Measurements from ENCODE around the gene MCM6. TPM values are rescaled to one million over a fixed set of nuclear protein-coding genes. Genes with fewer than 3 reads are reported as not detected.

The MCM6 gene
- total RNA-seq: 1 to 10 TPM; 4.2 to 6.3 (median 4.8) TPM

DNA sequence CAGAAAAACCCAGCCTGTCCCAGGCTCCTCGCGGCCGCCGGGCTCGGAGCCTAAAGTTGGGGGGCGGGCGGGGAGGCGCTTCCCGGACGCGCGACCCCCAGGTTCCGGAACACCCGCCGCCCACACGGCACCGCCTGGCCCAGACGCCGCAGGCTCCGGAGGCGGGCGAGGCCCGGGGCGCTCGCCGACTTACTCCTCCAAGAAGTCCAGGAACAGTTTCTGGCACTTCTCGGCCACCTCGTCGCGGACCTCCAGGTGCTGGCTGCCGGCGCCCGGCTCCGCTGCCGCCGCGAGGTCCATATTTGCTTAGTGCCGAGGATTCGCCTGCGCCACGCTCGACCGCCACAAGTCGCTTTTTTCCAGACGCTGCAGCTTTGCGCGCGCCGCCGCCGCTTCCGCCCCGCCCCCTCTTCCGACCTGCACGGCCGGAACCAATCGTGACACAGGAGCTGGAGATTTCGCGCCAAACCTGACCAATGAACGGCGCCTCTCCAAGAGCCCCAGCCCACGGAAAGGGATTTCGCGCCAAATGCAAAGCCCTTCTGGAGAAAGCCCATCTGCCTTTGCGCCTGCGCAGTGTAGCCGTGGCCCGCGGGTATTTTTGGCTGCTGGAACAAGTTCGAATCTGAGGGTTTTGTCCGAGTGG lies at the start of gene MCM6:
Gene MCM6, minus strand, starts transcription at position 378 of the 646 bp plus-strand sequence. Its CDS starts 78 bp downstream, at position 300.
- peak; percentile 44 to 65 for TF ChIP-seq POLR2A (IDR thresholded peaks at IDR 0.05)
- TF ChIP-seq, protein P1, sequence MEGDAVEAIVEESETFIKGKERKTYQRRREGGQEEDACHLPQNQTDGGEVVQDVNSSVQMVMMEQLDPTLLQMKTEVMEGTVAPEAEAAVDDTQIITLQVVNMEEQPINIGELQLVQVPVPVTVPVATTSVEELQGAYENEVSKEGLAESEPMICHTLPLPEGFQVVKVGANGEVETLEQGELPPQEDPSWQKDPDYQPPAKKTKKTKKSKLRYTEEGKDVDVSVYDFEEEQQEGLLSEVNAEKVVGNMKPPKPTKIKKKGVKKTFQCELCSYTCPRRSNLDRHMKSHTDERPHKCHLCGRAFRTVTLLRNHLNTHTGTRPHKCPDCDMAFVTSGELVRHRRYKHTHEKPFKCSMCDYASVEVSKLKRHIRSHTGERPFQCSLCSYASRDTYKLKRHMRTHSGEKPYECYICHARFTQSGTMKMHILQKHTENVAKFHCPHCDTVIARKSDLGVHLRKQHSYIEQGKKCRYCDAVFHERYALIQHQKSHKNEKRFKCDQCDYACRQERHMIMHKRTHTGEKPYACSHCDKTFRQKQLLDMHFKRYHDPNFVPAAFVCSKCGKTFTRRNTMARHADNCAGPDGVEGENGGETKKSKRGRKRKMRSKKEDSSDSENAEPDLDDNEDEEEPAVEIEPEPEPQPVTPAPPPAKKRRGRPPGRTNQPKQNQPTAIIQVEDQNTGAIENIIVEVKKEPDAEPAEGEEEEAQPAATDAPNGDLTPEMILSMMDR (IDR thresholded peaks at IDR 0.05 in 4 of 5, conservative IDR thresholded peaks at IDR 0.05 in 1 of 5): peak in 3 of 5 experiments; percentile 10 to 46 (median 34)
- no peaks in the 10 kb centered on the region for H3K27me3 ChIP-seq
- H3K9me3 ChIP-seq: no peaks in the 10 kb centered on the region
- intact Hi-C loops (cut with DNase I; ENCODE audit: low total_unique reads) (loop anchor here (1.0 to 10.0 kb wide), 3 partner anchors 109 to 341 kb away; partner anchors contain the start of genes DARS1, R3HDM1, UBXN4 and ZRANB3), in situ Hi-C loops (cut with MboI; ENCODE audit: low sequenced_read_pairs in 4 of 4) (no loop called here)
- DNase-seq (peak; percentile 95 to 97), ATAC-seq (peak; percentile 98 to 100)
- H3K36me3 ChIP-seq: peaks cover 0 to 3% of the 10 kb centered on the region in 2 donors
- H3K4me3 ChIP-seq: peak within 1 kb of the TSS; percentile 74 to 93 (median 78)
- peak within 1 kb of the TSS; percentile 80 to 90 (median 87) for H3K27ac ChIP-seq
- peaks cover 6 to 13% of the 10 kb centered on the region in 2 donors for H3K4me1 ChIP-seq

DNA sequence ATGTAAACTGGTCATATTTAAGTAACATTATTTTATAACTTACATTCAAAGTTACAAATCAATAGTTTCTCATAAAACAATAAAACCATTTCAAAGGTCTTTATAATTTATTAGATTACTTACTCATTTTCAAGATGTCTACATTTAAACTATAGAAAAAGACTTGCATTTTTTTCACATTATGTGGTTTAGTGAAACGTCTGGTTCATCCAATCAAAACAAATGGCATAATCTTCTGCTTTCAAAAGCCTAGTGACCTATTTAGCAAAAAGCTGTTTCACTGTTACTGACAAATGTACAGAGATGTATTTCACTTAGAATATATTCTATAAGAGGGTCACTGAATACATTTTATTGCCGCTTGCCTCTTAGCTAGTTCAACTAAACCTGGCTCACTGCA lies 49.3 kb upstream of the MCM6 start:
- intact Hi-C loops (cut with DNase I; ENCODE audit: low total_unique reads): no loop called here
- H3K36me3 ChIP-seq: peaks cover 0 to 20% of the 10 kb centered on the region in 2 donors

DNA sequence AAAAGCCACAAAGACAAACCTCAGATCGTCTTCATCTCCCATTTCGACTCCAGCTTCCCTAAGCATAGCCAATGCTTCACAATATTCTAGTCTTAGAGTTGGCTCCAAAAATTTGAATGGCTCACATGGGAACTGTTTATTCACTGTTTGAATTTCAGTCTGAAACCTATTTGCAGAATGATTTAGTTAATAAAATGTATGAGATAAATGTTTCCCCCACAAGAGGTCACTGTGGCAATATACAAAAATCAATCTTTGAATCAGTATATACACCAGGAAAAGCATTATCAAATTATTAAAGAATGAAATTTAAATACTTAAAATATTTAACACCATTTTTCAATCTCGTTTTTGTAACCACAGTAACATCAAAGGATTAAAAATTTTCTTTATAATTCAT lies 40.0 kb upstream of the MCM6 start:
- Histone ChIP-seq H3K9me3 (no peaks in the 10 kb centered on the region), H3K27ac (no peak overlapping the region), H3K36me3 (peaks cover 0 to 28% of the 10 kb centered on the region in 2 donors), H3K4me1 (no peaks in the 10 kb centered on the region), H3K27me3 (no peaks in the 10 kb centered on the region), H3K4me3 (no peak overlapping the region)
- ATAC-seq (no peak), DNase-seq (no peak)
- intact Hi-C loops (cut with DNase I; ENCODE audit: low total_unique reads): loop anchor here (5.0 kb wide), 1 partner anchor 56 kb away; no protein-coding TSS in a partner anchor
- no peak for TF ChIP-seq POLR2A (IDR thresholded peaks at IDR 0.05)
- TF ChIP-seq, protein P1 (IDR thresholded peaks at IDR 0.05 in 4 of 5, conservative IDR thresholded peaks at IDR 0.05 in 1 of 5): peak in 2 of 5 experiments; percentile 30 to 47
- in situ Hi-C loops (cut with MboI; ENCODE audit: low sequenced_read_pairs in 4 of 4): loop anchor here in 3 of 4 donors (5.0 to 10.0 kb wide), 2 partner anchors 466 to 469 kb away; no protein-coding TSS in a partner anchor

More for the DNA sequence above, 49.3 kb upstream of the MCM6 start:
- no peak overlapping the region for H3K27ac ChIP-seq
- ATAC-seq: no peak
- H3K4me3 ChIP-seq: no peak overlapping the region
- TF ChIP-seq POLR2A (IDR thresholded peaks at IDR 0.05): no peak
- TF ChIP-seq, protein P1 (IDR thresholded peaks at IDR 0.05 in 4 of 5, conservative IDR thresholded peaks at IDR 0.05 in 1 of 5): no peak
- no peak for DNase-seq
- in situ Hi-C loops (cut with MboI; ENCODE audit: low sequenced_read_pairs in 4 of 4): no loop called here
- H3K27me3 ChIP-seq: no peaks in the 10 kb centered on the region
- no peaks in the 10 kb centered on the region for H3K4me1 ChIP-seq
- no peaks in the 10 kb centered on the region for H3K9me3 ChIP-seq

DNA sequence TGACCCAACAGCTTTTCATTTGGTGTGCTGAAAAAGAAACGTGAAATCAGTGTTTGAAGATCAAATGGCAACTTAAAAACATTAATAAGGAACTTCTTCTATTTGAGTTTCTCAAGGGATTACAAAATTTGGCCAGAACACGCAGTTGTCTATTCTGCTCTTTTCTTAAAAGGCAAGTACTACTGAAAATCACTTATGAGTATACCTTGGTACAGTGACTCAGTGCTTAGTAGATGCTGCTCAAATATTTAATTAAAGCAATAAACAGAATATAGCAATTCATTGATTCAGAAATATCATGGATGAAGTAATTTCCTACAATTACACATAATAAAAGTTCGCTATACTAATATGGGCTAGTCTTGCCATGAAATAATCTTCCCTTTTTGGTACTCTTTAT lies 38.2 kb upstream of the MCM6 start:
- Histone ChIP-seq H3K4me1 (no peaks in the 10 kb centered on the region), H3K9me3 (no peaks in the 10 kb centered on the region), H3K36me3 (peaks cover 0 to 34% of the 10 kb centered on the region in 2 donors), H3K27me3 (no peaks in the 10 kb centered on the region), H3K27ac (no peak overlapping the region), H3K4me3 (no peak overlapping the region)
- in situ Hi-C loops (cut with MboI; ENCODE audit: low sequenced_read_pairs in 4 of 4): loop anchor here in 3 of 4 donors (5.0 to 10.0 kb wide), 2 partner anchors 468 to 470 kb away; no protein-coding TSS in a partner anchor
- intact Hi-C loops (cut with DNase I; ENCODE audit: low total_unique reads): loop anchor here (2.0 kb wide), 1 partner anchor 470 kb away; no protein-coding TSS in a partner anchor
- ATAC-seq (no peak), DNase-seq (no peak)
- TF ChIP-seq, protein P1 (IDR thresholded peaks at IDR 0.05 in 4 of 5, conservative IDR thresholded peaks at IDR 0.05 in 1 of 5): no peak
- no peak for TF ChIP-seq POLR2A (IDR thresholded peaks at IDR 0.05)

Data from gastrocnemius medialis (tissue), 4 donors.